Stimulated activated naive CD8-positive, alpha-beta T cell treated with anti-CD3 and anti-CD28 coated beads, Interleukin-15, Interleukin-2, amounts not matched to agents 100 ng/mL and 50 ng/mL, for 24 hours (primary cell): Measurements from ENCODE around the gene MSL3.
A peak's percentile ranks its signal among the peaks of the same experiment; 100 is the strongest.

ENCODE experiments used
- H3K27ac Mint-ChIP-seq: one replicate; pipeline ENCODE4 v1.8.0; 2021; ENCODE audit warnings: mild to moderate bottlenecking, mixed read lengths
- H3K27me3 Mint-ChIP-seq: one replicate; pipeline ENCODE4 v1.8.0; 2021; ENCODE audit warnings: mixed read lengths
- H3K36me3 Mint-ChIP-seq: one replicate; pipeline ENCODE4 v1.8.0; 2021; ENCODE audit warnings: low read depth, mixed read lengths
- H3K4me1 Mint-ChIP-seq: one replicate; pipeline ENCODE4 v1.8.0; 2021; ENCODE audit warnings: low read depth, mixed read lengths
- H3K4me3 Mint-ChIP-seq: one replicate; pipeline ENCODE4 v1.8.0; 2021; ENCODE audit warnings: mild to moderate bottlenecking, mixed read lengths
- H3K9me3 Mint-ChIP-seq: one replicate; pipeline ENCODE4 v1.8.0; 2021; ENCODE audit warnings: mixed read lengths

MSL3 gene

DNA sequence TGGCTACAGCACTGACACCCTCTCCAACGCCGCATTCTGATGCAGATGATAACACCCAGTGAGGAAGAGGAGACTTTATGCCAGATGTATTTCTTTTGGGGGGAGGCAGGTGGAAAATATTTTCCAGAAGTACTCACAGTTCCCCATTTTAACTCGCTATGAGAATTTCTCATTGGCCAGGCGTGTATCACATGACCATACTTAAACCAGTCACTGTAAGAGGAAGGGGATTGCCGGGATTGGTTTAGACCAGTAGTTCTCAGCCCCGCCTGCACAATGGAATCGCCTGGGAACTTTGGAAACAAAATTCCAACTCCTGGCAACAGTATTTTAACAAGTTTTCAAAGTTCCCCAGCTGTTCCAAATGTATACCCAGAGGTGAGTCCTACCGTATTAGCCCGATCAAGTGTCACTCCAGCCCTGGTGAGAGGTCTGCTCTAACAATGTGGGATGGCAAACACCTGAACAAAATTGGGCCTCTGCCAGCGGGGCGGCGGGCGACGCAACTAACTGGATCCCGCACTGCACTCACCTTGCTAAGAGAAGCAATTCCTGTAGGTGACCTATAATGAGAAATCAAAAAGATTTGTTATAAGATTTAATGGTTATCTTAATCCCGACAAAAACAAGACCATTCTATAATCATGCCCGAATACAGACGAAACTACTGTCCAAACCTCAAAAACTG is 2.9 kb upstream of the MSL3 start:
- peaks cover 10% of the 10 kb centered on the region for H3K4me1 Mint-ChIP-seq
- H3K27me3 Mint-ChIP-seq = no peaks in the 10 kb centered on the region
- H3K36me3 Mint-ChIP-seq = no peaks in the 10 kb centered on the region
- H3K27ac Mint-ChIP-seq = no peak overlapping the region
- no peaks in the 10 kb centered on the region for H3K9me3 Mint-ChIP-seq
- H3K4me3 Mint-ChIP-seq = no peak overlapping the region

DNA sequence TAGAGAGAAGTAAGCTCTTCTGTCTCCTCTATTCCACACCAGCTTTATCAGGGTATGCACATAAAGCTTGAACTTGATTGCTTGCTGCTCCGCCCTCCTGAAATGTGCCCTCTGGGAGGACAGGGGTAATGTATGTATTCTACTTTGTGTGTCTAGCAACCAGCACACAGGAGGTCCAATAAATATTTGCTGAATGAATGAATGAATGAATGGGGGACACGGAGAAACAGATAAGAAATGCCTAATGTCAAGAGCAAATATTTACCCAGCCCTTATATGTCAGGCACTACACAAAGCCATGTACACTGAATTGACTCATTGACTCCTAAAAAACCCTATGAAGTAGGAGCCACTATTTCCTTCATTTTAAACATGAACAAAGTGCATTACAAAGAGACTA is 2.3 kb upstream of the MSL3 start:
- peaks cover under 1% of the 10 kb centered on the region for H3K36me3 Mint-ChIP-seq
- peaks cover 10% of the 10 kb centered on the region for H3K4me1 Mint-ChIP-seq
- no peak overlapping the region for H3K4me3 Mint-ChIP-seq
- H3K27ac Mint-ChIP-seq = no peak overlapping the region
- H3K9me3 Mint-ChIP-seq = no peaks in the 10 kb centered on the region
- no peaks in the 10 kb centered on the region for H3K27me3 Mint-ChIP-seq

DNA sequence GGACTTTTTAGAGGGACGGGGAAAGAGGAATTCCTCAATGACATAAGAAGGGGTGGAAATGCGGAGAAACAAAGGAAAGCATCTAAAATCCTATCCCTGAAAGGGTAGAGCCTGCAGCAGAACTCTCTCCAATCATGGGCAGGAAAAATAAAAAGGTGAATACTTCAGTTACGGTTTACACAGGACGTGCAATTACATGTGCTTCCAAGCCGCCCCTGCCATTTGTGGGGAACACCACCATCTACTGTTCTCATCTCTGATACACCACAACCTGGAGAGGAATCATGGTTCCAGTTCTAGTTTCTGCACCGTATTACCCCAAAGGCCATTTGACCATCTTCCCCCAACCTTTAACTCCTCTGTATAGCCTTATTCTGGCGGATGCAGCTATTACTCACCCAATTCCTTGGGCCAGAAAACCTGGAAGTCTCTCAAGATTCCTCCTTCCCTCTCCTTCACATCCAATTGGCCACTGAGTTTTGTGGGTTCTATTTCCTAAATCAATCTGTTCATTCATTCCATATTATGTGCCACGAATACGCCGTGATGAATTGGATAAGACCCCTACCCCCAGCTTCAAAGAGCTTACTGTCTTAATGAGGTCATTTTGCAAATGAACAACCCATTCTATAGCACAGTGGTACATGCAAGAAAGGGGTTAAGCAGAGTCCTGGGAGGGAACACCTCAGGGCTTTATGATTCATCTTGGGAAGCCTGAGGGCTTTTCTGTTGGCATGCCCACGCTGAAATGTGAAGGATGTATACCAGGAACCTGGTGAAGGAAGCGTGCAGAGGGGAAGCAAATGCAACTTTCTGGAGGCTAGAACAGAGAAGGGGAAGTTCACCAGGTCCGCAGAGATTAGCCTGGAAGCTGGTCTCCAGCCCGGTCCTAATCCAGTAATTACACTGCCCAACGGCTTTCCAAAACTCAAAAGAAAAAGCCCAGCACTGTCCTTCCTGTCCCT is 1.4 kb upstream of the MSL3 start:
- Mint-ChIP-seq H3K9me3 (no peaks in the 10 kb centered on the region), H3K27me3 (no peaks in the 10 kb centered on the region), H3K4me1 (peaks cover 15% of the 10 kb centered on the region), H3K4me3 (peak overlapping the region; percentile 68), H3K27ac (no peak overlapping the region), H3K36me3 (peaks cover 7% of the 10 kb centered on the region)

DNA sequence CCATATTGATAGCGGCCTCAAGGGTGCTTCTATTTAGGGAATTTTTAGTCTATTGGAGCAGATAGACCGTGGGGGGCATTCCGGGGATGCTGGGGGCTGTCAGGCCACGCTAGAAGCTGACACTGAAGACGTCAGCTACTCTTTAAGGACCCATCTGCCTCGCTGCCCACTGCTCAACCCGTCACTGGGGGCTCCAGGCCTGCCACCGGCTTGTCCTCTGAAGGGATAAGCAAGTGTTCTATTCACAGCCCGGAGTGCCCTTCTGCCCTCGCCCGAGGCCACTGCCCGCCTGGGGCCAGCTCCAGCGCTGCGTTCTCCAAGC is 679 bp upstream of the MSL3 start:
- H3K9me3 Mint-ChIP-seq = no peaks in the 10 kb centered on the region
- H3K36me3 Mint-ChIP-seq = peaks cover 13% of the 10 kb centered on the region
- peak overlapping the region; percentile 68 for H3K4me3 Mint-ChIP-seq
- H3K27me3 Mint-ChIP-seq = no peaks in the 10 kb centered on the region
- H3K4me1 Mint-ChIP-seq = peaks cover 20% of the 10 kb centered on the region
- H3K27ac Mint-ChIP-seq = no peak overlapping the region

DNA sequence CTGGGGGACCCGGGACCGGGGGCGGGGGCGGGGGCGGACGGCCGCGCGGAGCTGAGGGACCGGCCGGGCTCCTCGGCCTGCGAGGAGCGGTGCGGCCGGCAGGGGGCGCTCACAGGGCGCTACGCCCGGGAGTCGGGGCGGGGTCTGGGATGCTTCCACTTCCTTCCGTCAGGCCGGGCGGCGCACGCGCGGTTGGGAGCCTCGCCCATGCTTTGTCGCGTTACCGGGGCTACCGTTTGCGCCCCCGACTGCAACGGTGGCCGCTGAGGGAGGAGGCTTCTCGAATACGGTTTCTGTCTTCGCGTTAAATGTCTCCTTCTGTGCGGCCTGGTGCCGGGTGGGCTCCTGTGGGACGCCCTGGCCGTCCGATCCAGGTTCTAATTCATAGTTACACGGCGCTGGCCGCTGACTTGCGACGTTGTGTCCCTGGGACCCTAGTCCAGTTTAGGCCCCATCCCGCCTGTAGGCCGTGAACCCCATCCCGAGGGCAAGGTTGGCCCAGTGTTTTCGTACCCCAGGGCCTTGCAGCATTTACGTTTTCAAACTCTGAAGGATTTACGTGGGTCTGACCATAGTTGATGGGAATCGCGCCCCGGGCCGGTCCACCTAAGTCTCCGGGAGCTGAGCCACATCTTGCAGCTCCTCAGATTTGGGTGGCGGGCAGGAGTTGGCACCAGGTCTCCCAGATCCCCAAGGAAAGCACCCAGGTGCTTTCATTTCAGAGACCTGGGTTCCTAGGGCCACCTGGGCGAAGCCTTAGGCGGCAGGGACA is 549 bp downstream of the MSL3 start:
- Mint-ChIP-seq H3K9me3 (no peaks in the 10 kb centered on the region), H3K27ac (peak overlapping the region; percentile 96), H3K4me1 (peaks cover 30% of the 10 kb centered on the region), H3K36me3 (peaks cover 25% of the 10 kb centered on the region), H3K4me3 (peak overlapping the region; percentile 94), H3K27me3 (no peaks in the 10 kb centered on the region)

DNA sequence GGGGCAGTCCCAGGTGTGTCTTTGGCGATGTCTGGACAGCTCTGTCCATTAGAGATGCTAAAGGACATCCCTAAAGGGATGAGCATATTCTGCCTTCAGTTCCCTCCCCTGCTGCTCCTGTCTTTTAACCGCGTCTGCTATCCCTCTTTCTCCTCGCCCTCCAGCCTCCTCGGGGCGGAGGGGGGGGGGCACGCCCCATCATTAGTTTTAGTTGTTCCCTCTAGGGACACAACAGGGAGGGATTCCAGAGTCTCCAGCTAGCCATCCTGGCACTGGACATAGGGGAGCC is 1.1 kb downstream of the MSL3 start:
- H3K27ac Mint-ChIP-seq = peak overlapping the region; percentile 96
- H3K36me3 Mint-ChIP-seq = peaks cover 30% of the 10 kb centered on the region
- H3K4me3 Mint-ChIP-seq = peak overlapping the region; percentile 94
- H3K27me3 Mint-ChIP-seq = no peaks in the 10 kb centered on the region
- no peaks in the 10 kb centered on the region for H3K9me3 Mint-ChIP-seq
- H3K4me1 Mint-ChIP-seq = peaks cover 36% of the 10 kb centered on the region

DNA sequence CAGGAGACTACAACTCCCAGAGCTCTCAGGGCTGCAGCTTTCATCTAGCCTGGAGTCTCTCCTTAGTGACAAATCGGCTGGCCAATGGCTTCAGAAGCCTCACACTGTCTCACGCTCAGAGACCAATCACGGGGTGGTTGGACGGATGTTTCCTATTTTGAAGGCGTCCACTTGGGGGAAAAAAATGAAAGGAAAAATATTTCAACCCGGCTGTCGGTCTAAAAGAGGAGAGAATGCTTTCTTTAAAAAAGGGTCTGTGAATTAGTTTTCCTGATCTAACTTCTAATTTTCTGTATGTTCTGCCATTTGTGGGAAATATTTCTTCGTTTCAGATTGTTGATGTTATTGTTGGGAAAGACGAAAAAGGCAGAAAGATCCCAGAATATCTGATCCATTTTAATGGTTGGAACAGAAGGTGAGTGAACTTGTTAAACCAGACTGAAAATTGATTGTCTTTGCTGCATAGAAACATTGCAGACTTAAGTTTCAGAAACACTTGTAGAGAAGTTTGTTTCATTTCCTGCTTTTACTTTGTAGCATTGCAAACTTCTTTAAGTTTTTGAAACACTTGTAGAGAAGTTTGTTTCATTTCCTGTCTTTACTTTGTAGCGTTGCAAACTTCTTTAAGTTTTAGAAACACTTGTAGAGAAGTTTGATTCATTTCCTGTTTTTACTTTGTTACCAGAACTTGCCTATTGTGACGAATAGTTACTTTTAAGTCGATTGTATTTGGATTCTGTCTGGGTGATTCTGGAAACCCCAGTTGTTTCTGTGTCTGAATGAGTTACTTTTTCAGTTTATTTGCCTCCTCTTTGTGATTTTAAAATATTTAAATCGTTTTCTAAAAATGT is 1.6 kb downstream of the MSL3 start:
- Mint-ChIP-seq H3K4me3 (peak overlapping the region; percentile 94), H3K9me3 (no peaks in the 10 kb centered on the region), H3K27me3 (no peaks in the 10 kb centered on the region), H3K27ac (peak overlapping the region; percentile 96), H3K4me1 (peaks cover 41% of the 10 kb centered on the region), H3K36me3 (peaks cover 36% of the 10 kb centered on the region)

DNA sequence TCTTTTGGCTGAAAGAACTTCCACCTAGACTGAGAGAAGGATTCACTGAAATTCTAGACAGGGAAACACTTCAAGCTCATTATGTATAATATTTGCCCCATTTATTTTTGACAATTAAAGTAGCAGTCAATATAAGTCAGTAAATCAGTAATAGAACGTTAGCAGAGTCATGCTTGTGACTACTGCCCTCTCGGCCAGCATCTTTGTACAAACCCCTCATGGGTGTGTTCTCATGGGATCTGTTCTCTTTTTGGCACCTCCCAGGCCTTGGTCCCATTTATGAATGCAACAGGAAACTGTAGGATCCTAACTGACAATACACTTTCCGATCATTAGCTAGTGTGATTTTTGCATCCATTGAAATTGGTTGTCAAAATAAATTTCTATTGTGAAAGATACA is 2.9 kb downstream of the MSL3 start:
- H3K9me3 Mint-ChIP-seq = no peaks in the 10 kb centered on the region
- no peaks in the 10 kb centered on the region for H3K27me3 Mint-ChIP-seq
- H3K4me3 Mint-ChIP-seq = peak overlapping the region; percentile 94
- H3K27ac Mint-ChIP-seq = peak overlapping the region; percentile 93
- H3K4me1 Mint-ChIP-seq = peaks cover 54% of the 10 kb centered on the region
- peaks cover 48% of the 10 kb centered on the region for H3K36me3 Mint-ChIP-seq

DNA sequence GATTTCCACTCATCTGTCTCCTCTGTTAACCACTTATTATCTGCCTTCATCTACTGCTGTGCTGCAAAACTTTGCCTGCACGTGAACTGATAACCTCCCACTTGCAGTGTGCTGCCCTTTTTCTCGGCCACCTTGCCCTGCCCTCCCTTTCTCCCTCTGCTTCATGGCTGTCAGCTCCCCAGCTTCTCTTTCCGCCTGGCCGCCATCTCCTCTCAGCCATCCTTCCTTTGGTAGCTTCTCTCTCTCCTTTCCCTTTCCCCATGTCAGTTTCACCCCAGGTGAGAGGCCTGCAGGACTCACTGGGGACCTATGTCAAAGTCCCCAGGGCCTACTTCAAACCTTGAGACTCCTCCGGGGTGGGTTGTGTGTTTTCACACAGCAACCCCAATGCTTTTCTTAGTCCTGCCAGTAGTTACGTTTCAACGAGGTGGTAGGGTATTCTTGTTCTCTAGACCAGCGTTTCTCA is 6.6 kb downstream of the MSL3 start:
- peaks cover 62% of the 10 kb centered on the region for H3K36me3 Mint-ChIP-seq
- no peaks in the 10 kb centered on the region for H3K27me3 Mint-ChIP-seq
- H3K9me3 Mint-ChIP-seq = no peaks in the 10 kb centered on the region
- peak overlapping the region; percentile 77 for H3K4me3 Mint-ChIP-seq
- peak overlapping the region; percentile 98 for H3K27ac Mint-ChIP-seq
- peaks cover 69% of the 10 kb centered on the region for H3K4me1 Mint-ChIP-seq

DNA sequence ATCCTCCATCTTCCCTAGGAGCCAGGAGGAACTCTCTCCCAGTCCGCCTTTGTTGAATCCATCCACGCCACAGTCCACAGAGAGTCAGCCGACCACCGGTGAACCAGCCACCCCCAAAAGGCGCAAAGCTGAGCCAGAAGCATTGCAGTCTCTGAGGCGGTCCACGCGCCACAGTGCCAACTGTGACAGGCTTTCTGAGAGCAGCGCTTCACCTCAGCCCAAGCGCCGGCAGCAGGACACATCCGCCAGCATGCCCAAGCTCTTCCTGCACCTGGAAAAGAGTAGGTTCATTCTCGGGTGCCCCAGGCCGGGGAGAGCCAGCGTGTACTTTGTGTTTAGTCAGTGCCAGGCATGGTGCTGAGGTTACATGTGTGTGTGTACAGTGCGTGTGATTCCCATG is 7.4 kb downstream of the MSL3 start:
- Mint-ChIP-seq H3K36me3 (peaks cover 62% of the 10 kb centered on the region), H3K27me3 (no peaks in the 10 kb centered on the region), H3K9me3 (no peaks in the 10 kb centered on the region), H3K4me3 (peak overlapping the region; percentile 77), H3K27ac (peak overlapping the region; percentile 98), H3K4me1 (peaks cover 74% of the 10 kb centered on the region)

DNA sequence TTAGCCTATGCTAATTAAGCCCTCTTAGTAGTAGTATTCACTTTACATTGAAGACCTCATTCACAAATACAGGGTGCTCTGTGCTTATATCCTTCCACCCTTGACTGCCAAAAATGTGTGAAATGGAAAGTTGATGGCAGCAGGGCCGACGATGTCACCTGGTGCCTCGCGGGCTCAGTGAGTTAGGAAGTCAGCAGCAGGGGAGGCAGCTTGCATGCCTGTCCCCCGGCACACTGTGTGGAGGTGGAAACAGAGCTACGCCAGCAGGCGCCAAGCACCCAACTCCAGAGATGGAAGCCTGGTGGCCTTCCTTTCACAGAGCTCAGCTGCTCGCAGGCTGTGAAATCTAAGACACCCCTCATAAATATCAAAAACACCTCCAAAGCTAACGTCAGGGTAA is 8.4 kb downstream of the MSL3 start:
- H3K36me3 Mint-ChIP-seq = peaks cover 56% of the 10 kb centered on the region
- peak overlapping the region; percentile 53 for H3K4me3 Mint-ChIP-seq
- H3K27ac Mint-ChIP-seq = peak overlapping the region; percentile 98
- H3K4me1 Mint-ChIP-seq = peaks cover 73% of the 10 kb centered on the region
- no peaks in the 10 kb centered on the region for H3K9me3 Mint-ChIP-seq
- no peaks in the 10 kb centered on the region for H3K27me3 Mint-ChIP-seq

DNA sequence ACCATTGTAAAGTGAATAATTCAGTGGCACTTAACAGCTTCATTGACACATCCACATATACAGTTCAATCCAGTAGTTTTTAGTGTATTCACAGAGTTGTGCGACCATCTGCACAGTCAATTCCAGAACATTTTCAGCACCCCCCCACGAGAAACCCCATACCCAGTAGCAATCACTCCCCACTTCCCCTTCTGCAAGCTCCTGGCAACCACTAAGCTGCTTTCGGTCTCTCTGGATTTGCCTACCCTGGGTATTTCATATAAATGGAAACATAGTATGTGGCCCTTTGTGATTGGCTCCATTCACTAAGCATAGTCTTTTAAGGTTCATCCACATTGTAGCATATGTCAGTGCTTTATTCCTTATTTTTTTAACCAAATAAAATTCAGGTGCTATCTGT is 10.0 kb downstream of the MSL3 start:
- no peak overlapping the region for H3K4me3 Mint-ChIP-seq
- peaks cover 63% of the 10 kb centered on the region for H3K4me1 Mint-ChIP-seq
- no peaks in the 10 kb centered on the region for H3K9me3 Mint-ChIP-seq
- peak overlapping the region; percentile 75 for H3K27ac Mint-ChIP-seq
- H3K36me3 Mint-ChIP-seq = peaks cover 47% of the 10 kb centered on the region
- no peaks in the 10 kb centered on the region for H3K27me3 Mint-ChIP-seq

DNA sequence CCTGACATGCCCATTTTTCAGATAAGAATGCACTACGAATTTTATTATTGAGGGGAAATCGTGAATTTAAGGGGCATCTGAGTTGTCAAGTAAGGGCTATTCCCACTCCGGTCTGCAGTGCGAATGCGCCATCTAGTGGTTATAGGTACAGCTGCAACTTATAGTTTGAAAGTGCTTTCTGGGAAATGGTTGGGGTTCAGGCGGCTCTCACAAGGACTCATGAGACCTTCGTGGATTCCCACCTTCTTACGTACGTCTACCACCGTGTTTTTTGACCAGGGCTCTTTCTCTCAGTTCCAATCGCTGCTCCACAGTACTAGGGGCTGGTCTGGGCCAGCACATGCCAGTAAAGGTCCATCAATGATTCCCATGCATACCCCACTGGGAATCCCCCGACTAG is 12.3 kb downstream of the MSL3 start:
- Mint-ChIP-seq H3K36me3 (peaks cover 30% of the 10 kb centered on the region), H3K27me3 (no peaks in the 10 kb centered on the region), H3K4me3 (peak overlapping the region; percentile 26), H3K27ac (peak overlapping the region; percentile 92), H3K4me1 (peaks cover 43% of the 10 kb centered on the region), H3K9me3 (no peaks in the 10 kb centered on the region)

DNA sequence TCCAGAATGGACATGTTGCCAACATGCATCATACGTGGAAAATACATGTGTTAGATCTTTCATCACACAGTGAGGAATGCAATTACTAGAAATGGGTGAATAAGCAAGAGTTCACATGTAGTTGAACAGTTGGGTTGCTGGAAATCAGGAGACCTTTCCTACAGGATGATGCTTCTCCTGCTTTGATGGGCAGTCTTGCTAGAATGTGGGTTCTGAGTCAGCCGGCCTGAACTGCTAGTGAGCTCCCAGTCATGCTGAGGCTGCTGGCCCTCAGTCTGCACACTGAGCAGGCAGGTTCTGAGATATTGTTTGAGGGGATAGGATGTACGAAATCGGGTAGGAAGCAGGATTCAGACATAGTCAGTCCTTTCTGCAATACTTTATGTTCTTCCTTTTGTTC is 20.2 kb downstream of the MSL3 start:
- H3K27ac Mint-ChIP-seq = peak overlapping the region; percentile 53
- H3K4me3 Mint-ChIP-seq = no peak overlapping the region
- peaks cover 11% of the 10 kb centered on the region for H3K36me3 Mint-ChIP-seq
- no peaks in the 10 kb centered on the region for H3K9me3 Mint-ChIP-seq
- peaks cover 10% of the 10 kb centered on the region for H3K4me1 Mint-ChIP-seq
- H3K27me3 Mint-ChIP-seq = no peaks in the 10 kb centered on the region
